Trophoblast cell (in vitro differentiated cells and primary cell): ENCODE results near the gene PLAC8.
"Not testable (repeated sequence)": the region's sequence is repeated elsewhere in the genome, so short reads cannot be mapped to it uniquely, and the experiment has no call there.

Experiments
- DNase-seq, 2 donors: peaks; one replicate each; pipeline ENCODE4 v3.0.0-alpha.2; 2016
- H2AFZ ChIP-seq: 2 replicates; pipeline ENCODE4 v1.6.1; 2013; ENCODE audit warnings: low read length, moderate library complexity, mild to moderate bottlenecking; ENCODE audit not compliant: insufficient read depth, poor library complexity
- H2AK5ac ChIP-seq: 2 replicates; pipeline ENCODE4 v1.6.1; 2013; ENCODE audit warnings: mild to moderate bottlenecking, low read length
- H2BK120ac ChIP-seq: 2 replicates; pipeline ENCODE4 v1.6.1; 2013; ENCODE audit warnings: low read length, mild to moderate bottlenecking, moderate library complexity; ENCODE audit not compliant: insufficient read depth, poor library complexity
- H2BK12ac ChIP-seq: 2 replicates; pipeline ENCODE4 v1.6.1; 2013; ENCODE audit warnings: mild to moderate bottlenecking, low read length, moderate library complexity
- H2BK5ac ChIP-seq: 2 replicates; pipeline ENCODE4 v1.6.1; 2013; ENCODE audit warnings: low read length, low read depth, moderate library complexity, mild to moderate bottlenecking; ENCODE audit not compliant: poor library complexity
- H3K14ac ChIP-seq: 2 replicates; pipeline ENCODE4 v1.6.1; 2013; ENCODE audit warnings: mild to moderate bottlenecking, low read length
- H3K18ac ChIP-seq: 2 replicates; pipeline ENCODE4 v1.6.1; 2013; ENCODE audit warnings: mild to moderate bottlenecking, low read length
- H3K23ac ChIP-seq: 2 replicates; pipeline ENCODE4 v1.6.1; 2013; ENCODE audit warnings: low read length
- H3K27ac ChIP-seq: 2 replicates; pipeline ENCODE4 v1.5.1; 2013; ENCODE audit warnings: low read depth, mild to moderate bottlenecking, inconsistent platforms, low read length, moderate library complexity
- H3K27me3 ChIP-seq: 2 replicates; pipeline ENCODE4 v1.6.1; 2013; ENCODE audit warnings: inconsistent platforms, mild to moderate bottlenecking, low read length, moderate library complexity; ENCODE audit not compliant: insufficient read depth
- H3K36me3 ChIP-seq, 2 experiments: 1 replicate in 1 of 2; 2 replicates in 1 of 2; pipeline ENCODE4 v1.6.1; 2013; ENCODE audit warnings: low read length in 2 of 2, mild to moderate bottlenecking in 2 of 2, moderate library complexity in 1 of 2; ENCODE audit not compliant: insufficient read depth in 2 of 2, control insufficient read depth in 1 of 2
- H3K4ac ChIP-seq: 2 replicates; pipeline ENCODE4 v1.6.1; 2013; ENCODE audit warnings: low read depth, mild to moderate bottlenecking, low read length, moderate library complexity
- H3K4me1 ChIP-seq, 2 experiments: 1 replicate in 1 of 2; 2 replicates in 1 of 2; pipeline ENCODE4 v1.6.1; 2013; ENCODE audit warnings: low read length in 2 of 2, mild to moderate bottlenecking in 2 of 2, moderate library complexity in 1 of 2; ENCODE audit not compliant: insufficient read depth in 2 of 2, control insufficient read depth in 1 of 2
- H3K4me2 ChIP-seq: 2 replicates; pipeline ENCODE4 v1.6.1; 2013; ENCODE audit warnings: inconsistent platforms, mild to moderate bottlenecking, low read length, moderate library complexity
- H3K4me3 ChIP-seq: 2 replicates; pipeline ENCODE4 v1.5.1; 2013; ENCODE audit warnings: mild to moderate bottlenecking, low read depth, low read length, inconsistent platforms
- H3K79me1 ChIP-seq: one replicate; pipeline ENCODE4 v1.6.1; 2013; ENCODE audit warnings: low read length
- H3K79me2 ChIP-seq: 2 replicates; pipeline ENCODE4 v1.6.1; 2013; ENCODE audit warnings: low read length, mild to moderate bottlenecking; ENCODE audit not compliant: control insufficient read depth, insufficient read depth, poor library complexity
- H3K9ac ChIP-seq: 2 replicates; pipeline ENCODE4 v1.6.1; 2013; ENCODE audit warnings: mild to moderate bottlenecking, low read length
- H3K9me3 ChIP-seq: 2 replicates; pipeline ENCODE4 v1.6.1; 2013; ENCODE audit warnings: low read depth, mild to moderate bottlenecking, control low read depth, inconsistent platforms, low read length; ENCODE audit not compliant: insufficient read depth
- H4K12ac ChIP-seq: 2 replicates; pipeline ENCODE4 v1.6.1; 2013; ENCODE audit warnings: low read depth, mild to moderate bottlenecking, low read length, moderate library complexity
- H4K8ac ChIP-seq: 2 replicates; pipeline ENCODE4 v1.6.1; 2013; ENCODE audit warnings: low read depth, mild to moderate bottlenecking, low read length, moderate library complexity
- H4K91ac ChIP-seq: one replicate; pipeline ENCODE4 v1.6.1; 2013; ENCODE audit warnings: low read depth, mild to moderate bottlenecking, low read length, moderate library complexity
- WGBS: extraction: QIAGEN DNeasy Blood & Tissue Kit; methylation state at CpG from one replicate; pipeline ENCODE4 v1.1.7; 2013; ENCODE audit warnings: missing lambda C conversion rate; ENCODE audit not compliant: insufficient read length, insufficient coverage; ENCODE audit errors: extremely low coverage; 5-methylcytosine and 5-hydroxymethylcytosine counted together

The PLAC8 gene

GRCh38 chr4:83084956-83085355 lies 29.6 kb downstream of the PLAC8 start:
- H4K91ac ChIP-seq, H3K79me2 ChIP-seq, H3K4ac ChIP-seq, H3K18ac ChIP-seq, H3K9me3 ChIP-seq, H3K4me1 ChIP-seq, H4K12ac ChIP-seq, H2BK5ac ChIP-seq, H2AFZ ChIP-seq, H3K36me3 ChIP-seq, H3K27me3 ChIP-seq, H3K4me2 ChIP-seq, H3K23ac ChIP-seq, H3K4me3 ChIP-seq, H3K79me1 ChIP-seq, H3K14ac ChIP-seq, H2BK120ac ChIP-seq, H2BK12ac ChIP-seq, H4K8ac ChIP-seq, H3K27ac ChIP-seq, H3K9ac ChIP-seq, H2AK5ac ChIP-seq: not testable (repeated sequence)
- DNase-seq = peak; percentile 26
- no CpG with 5 or more reads among the region's 12 CpGs for WGBS

GRCh38 chr4:83083925-83084475 lies 30.5 kb downstream of the PLAC8 start:
- Histone ChIP-seq H2AK5ac (no peak overlapping the region), H3K27ac (no peak overlapping the region), H4K12ac (no peak overlapping the region), H2BK120ac (no peak overlapping the region), H3K14ac (no peak overlapping the region), H2BK12ac (no peak overlapping the region), H3K23ac (no peak overlapping the region), H2AFZ (no peak overlapping the region), H3K4me2 (no peak overlapping the region), H4K8ac (no peak overlapping the region), H2BK5ac (no peak overlapping the region), H3K79me1 (no peaks in the 10 kb centered on the region), H3K4me1 (no peaks in the 10 kb centered on the region), H3K27me3 (no peaks in the 10 kb centered on the region), H3K79me2 (no peaks in the 10 kb centered on the region), H3K9me3 (no peaks in the 10 kb centered on the region), H3K18ac (no peak overlapping the region), H3K4me3 (no peak overlapping the region), H3K4ac (no peak overlapping the region), H3K36me3 (no peaks in the 10 kb centered on the region), H3K9ac (no peak overlapping the region), H4K91ac (no peak overlapping the region)
- peak; percentile 9 to 34 for DNase-seq
- WGBS = no CpG with 5 or more reads among the region's 11 CpGs

GRCh38 chr4:83082777-83083176 lies 31.8 kb downstream of the PLAC8 start:
- no peak overlapping the region for H3K4ac ChIP-seq
- H3K9me3 ChIP-seq = no peaks in the 10 kb centered on the region
- no peak overlapping the region for H4K8ac ChIP-seq
- H3K27ac ChIP-seq = no peak overlapping the region
- no peak overlapping the region for H2BK5ac ChIP-seq
- no peak overlapping the region for H3K23ac ChIP-seq
- WGBS = no CpG with 5 or more reads among the region's 4 CpGs
- H3K18ac ChIP-seq = no peak overlapping the region
- no peak overlapping the region for H3K9ac ChIP-seq
- H3K79me1 ChIP-seq = no peaks in the 10 kb centered on the region
- DNase-seq = peak; percentile 55 to 65
- no peaks in the 10 kb centered on the region for H3K36me3 ChIP-seq
- H4K91ac ChIP-seq = no peak overlapping the region
- no peak overlapping the region for H4K12ac ChIP-seq
- H2AK5ac ChIP-seq = no peak overlapping the region
- H3K14ac ChIP-seq = no peak overlapping the region
- no peak overlapping the region for H3K4me2 ChIP-seq
- H2AFZ ChIP-seq = no peak overlapping the region
- no peak overlapping the region for H2BK120ac ChIP-seq
- no peaks in the 10 kb centered on the region for H3K4me1 ChIP-seq
- H3K27me3 ChIP-seq = no peaks in the 10 kb centered on the region
- no peaks in the 10 kb centered on the region for H3K79me2 ChIP-seq
- no peak overlapping the region for H2BK12ac ChIP-seq
- no peak overlapping the region for H3K4me3 ChIP-seq

GRCh38 chr4:83080561-83080960 lies 34.0 kb downstream of the PLAC8 start:
- Histone ChIP-seq H2AFZ (no peak overlapping the region), H3K4me1 (no peaks in the 10 kb centered on the region), H2BK5ac (no peak overlapping the region), H3K23ac (no peak overlapping the region), H3K9ac (no peak overlapping the region), H4K91ac (no peak overlapping the region), H3K36me3 (peaks cover 1 to 3% of the 10 kb centered on the region in 2 experiments), H2AK5ac (no peak overlapping the region), H2BK12ac (no peak overlapping the region), H4K8ac (no peak overlapping the region), H3K27me3 (no peaks in the 10 kb centered on the region), H3K79me1 (no peaks in the 10 kb centered on the region), H3K9me3 (no peaks in the 10 kb centered on the region), H3K4me2 (no peak overlapping the region), H3K27ac (no peak overlapping the region), H3K14ac (no peak overlapping the region), H3K4me3 (no peak overlapping the region), H3K4ac (no peak overlapping the region), H2BK120ac (no peak overlapping the region), H4K12ac (no peak overlapping the region), H3K79me2 (no peaks in the 10 kb centered on the region), H3K18ac (no peak overlapping the region)
- WGBS = no CpG with 5 or more reads among the region's 6 CpGs
- no peak for DNase-seq
